ENCODE data around the gene GGACT.

Gene GGACT

GRCh38 chr13:100530671-100531213 lies 57.8 kb downstream of the GGACT start:
- TF ChIP-seq CTCF (IDR thresholded peaks at IDR 0.05) (no peak), ZFX (IDR thresholded peaks at IDR 0.05; ENCODE audit: borderline replicate concordance) (no peak)
- H3K27ac ChIP-seq = no peak overlapping the region

GRCh38 chr13:100529666-100530377 lies 58.8 kb downstream of the GGACT start:
- no peak overlapping the region for H3K27ac ChIP-seq
- TF ChIP-seq ZFX (IDR thresholded peaks at IDR 0.05; ENCODE audit: borderline replicate concordance) = no peak
- TF ChIP-seq CTCF (IDR thresholded peaks at IDR 0.05) = no peak

GRCh38 chr13:100528820-100529219 lies 59.8 kb downstream of the GGACT start:
- H3K27ac ChIP-seq = no peak overlapping the region
- TF ChIP-seq ZFX (IDR thresholded peaks at IDR 0.05; ENCODE audit: borderline replicate concordance) (no peak), CTCF (IDR thresholded peaks at IDR 0.05) (no peak)

GRCh38 chr13:100528353-100528752 lies 60.2 kb downstream of the GGACT start:
- no peak overlapping the region for H3K27ac ChIP-seq
- TF ChIP-seq ZFX (IDR thresholded peaks at IDR 0.05; ENCODE audit: borderline replicate concordance) (no peak), CTCF (IDR thresholded peaks at IDR 0.05) (no peak)

GRCh38 chr13:100527644-100528043 lies 60.9 kb downstream of the GGACT start:
- TF ChIP-seq ZFX (IDR thresholded peaks at IDR 0.05; ENCODE audit: borderline replicate concordance) (no peak), CTCF (IDR thresholded peaks at IDR 0.05) (no peak)
- H3K27ac ChIP-seq = no peak overlapping the region

- no peak for TF ChIP-seq CTCF (IDR thresholded peaks at IDR 0.05)
- TF ChIP-seq ZFX (IDR thresholded peaks at IDR 0.05; ENCODE audit: borderline replicate concordance) = no peak
- H3K27ac ChIP-seq = no peak overlapping the region
These were observed 62.1 kb downstream of the GGACT start for GRCh38 chr13:100526318-100527000.

All from 22Rv1 (cell line).